HEK293T (cell line): Measurements from ENCODE around the gene SLX4IP.

Experiments
- CTCF ChIA-PET: fragments of 350-600 bp; formaldehyde crosslinking; extraction: SDS; loops from one replicate; lab custom pipeline; 2021; ENCODE audit warnings: antibody characterized with exemption, inconsistent platforms; lab: Yijun Ruan, JAX
- POLR2A ChIA-PET: fragments of 350-600 bp; formaldehyde crosslinking; extraction: SDS; loops from one replicate; lab custom pipeline; 2020; ENCODE audit warnings: antibody characterized with exemption, inconsistent platforms; lab: Yijun Ruan, JAX
- DNase-seq: peaks from one replicate; pipeline ENCODE4 v3.0.0; 2012; ENCODE audit warnings: mixed read lengths; ENCODE audit errors: extremely low spot score
- ARNT ChIP-seq: fragments of 450-650 bp; IDR thresholded peaks from 2 replicates; pipeline ENCODE4 v1.6.1; 2017; ENCODE audit warnings: mild to moderate bottlenecking
- BHLHE40 ChIP-seq: fragments of 450-650 bp; IDR thresholded peaks from 2 replicates; pipeline ENCODE4 v1.6.1; 2016; ENCODE audit warnings: mild to moderate bottlenecking, moderate library complexity, borderline replicate concordance
- CTBP1 ChIP-seq: fragments of 450-650 bp; IDR thresholded peaks from 2 replicates; pipeline ENCODE4 v1.6.1; 2016; ENCODE audit warnings: borderline replicate concordance
- ELF4 ChIP-seq: fragments of 450-650 bp; IDR thresholded peaks from 2 replicates; pipeline ENCODE4 v1.6.1; 2017; ENCODE audit warnings: antibody characterized with exemption
- FOXA1 ChIP-seq: fragments of 450-650 bp; IDR thresholded peaks from 2 replicates; pipeline ENCODE4 v1.6.1; 2016; ENCODE audit warnings: mild to moderate bottlenecking
- FOXK2 ChIP-seq: fragments of 450-650 bp; IDR thresholded peaks from 2 replicates; pipeline ENCODE4 v1.6.1; 2016; ENCODE audit warnings: mild to moderate bottlenecking
- FOXM1 ChIP-seq: fragments of 450-650 bp; IDR thresholded peaks from 2 replicates; pipeline ENCODE4 v1.6.1; 2017; ENCODE audit warnings: mild to moderate bottlenecking, borderline replicate concordance
- HDGF ChIP-seq: fragments of 450-650 bp; IDR thresholded peaks from 2 replicates; pipeline ENCODE4 v1.6.1; 2017; ENCODE audit warnings: antibody characterized with exemption, borderline replicate concordance
- L3MBTL2 ChIP-seq: fragments of 450-650 bp; conservative IDR thresholded peaks from 2 replicates; pipeline ENCODE4 v1.6.1; 2016; ENCODE audit warnings: mild to moderate bottlenecking
- LEF1 ChIP-seq: fragments of 450-650 bp; IDR thresholded peaks from 2 replicates; pipeline ENCODE4 v1.6.1; 2017; ENCODE audit warnings: mild to moderate bottlenecking, borderline replicate concordance
- NFRKB ChIP-seq: fragments of 450-650 bp; IDR thresholded peaks from 2 replicates; pipeline ENCODE4 v1.6.1; 2016; ENCODE audit warnings: mild to moderate bottlenecking, moderate library complexity
- SP1 ChIP-seq: fragments of 450-650 bp; IDR thresholded peaks from 2 replicates; pipeline ENCODE4 v1.6.1; 2017
- SUZ12 ChIP-seq: fragments of 450-650 bp; IDR thresholded peaks from 2 replicates; pipeline ENCODE4 v1.6.1; 2016; ENCODE audit warnings: mild to moderate bottlenecking
- TARDBP ChIP-seq: fragments of 450-650 bp; IDR thresholded peaks from 2 replicates; pipeline ENCODE4 v1.6.1; 2016
- ZNF384 ChIP-seq: fragments of 450-650 bp; IDR thresholded peaks from 2 replicates; pipeline ENCODE4 v1.6.1; 2016
- TF ChIP-seq, protein P1 (sequence below): fragments of 450-650 bp; IDR thresholded peaks from 2 replicates; pipeline ENCODE4 v1.6.1; 2016

The SLX4IP gene

DNA sequence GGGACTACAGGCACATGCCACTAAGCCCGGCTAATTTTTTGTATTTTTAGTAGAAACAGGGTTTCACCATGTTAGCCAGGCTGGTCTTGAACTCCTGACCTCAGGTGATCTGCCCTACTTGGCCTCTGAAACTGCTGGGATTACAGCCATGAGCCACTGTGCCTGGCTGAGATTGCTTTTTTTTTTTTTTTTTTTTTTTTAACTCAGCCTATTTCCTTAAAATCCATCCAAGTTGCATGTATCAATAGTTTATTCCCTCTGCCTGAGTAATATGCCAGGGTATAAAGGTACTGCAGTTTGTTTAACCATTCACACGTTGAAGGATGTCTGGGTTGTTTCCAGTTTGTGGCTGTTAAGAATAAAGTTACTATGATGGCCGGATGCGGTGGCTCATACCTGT, 10.7 kb downstream of the SLX4IP start:
- TF ChIP-seq FOXA1 (no peak), SP1 (no peak), ELF4 (no peak), TARDBP (no peak), BHLHE40 (no peak), ZNF384 (no peak)
- CTCF ChIA-PET, result no interaction called here
- POLR2A ChIA-PET, result no interaction called here
- no peak for DNase-seq

DNA sequence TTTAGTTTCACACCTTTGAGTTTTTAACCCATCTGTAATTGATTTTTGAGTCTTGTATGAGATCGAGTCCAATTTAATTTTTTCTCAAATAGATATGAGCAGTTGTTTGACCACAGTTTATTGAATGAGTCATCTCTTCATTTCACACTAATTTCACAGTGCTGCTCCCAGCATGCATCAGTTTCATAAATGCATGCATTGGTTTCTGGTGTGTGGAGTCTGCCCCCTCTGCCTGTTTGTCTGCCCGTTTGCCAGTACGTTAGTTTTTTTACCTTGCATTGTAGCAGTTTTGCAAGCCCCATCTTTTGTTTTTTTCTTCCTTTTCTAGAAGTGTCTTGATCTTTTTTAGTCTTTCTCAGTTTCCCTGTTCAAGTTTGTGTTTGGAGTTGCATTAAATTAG, 11.9 kb downstream of the SLX4IP start:
- CTCF ChIA-PET, result no interaction called here
- TF ChIP-seq FOXK2 (no peak), NFRKB (no peak), FOXA1 (no peak), SP1 (no peak), LEF1 (no peak), HDGF (no peak), BHLHE40 (no peak), TARDBP (no peak), CTBP1 (no peak), L3MBTL2 (no peak), ELF4 (no peak), ARNT (no peak), SUZ12 (no peak), FOXM1 (no peak), ZNF384 (no peak)
- TF ChIP-seq, protein P1, sequence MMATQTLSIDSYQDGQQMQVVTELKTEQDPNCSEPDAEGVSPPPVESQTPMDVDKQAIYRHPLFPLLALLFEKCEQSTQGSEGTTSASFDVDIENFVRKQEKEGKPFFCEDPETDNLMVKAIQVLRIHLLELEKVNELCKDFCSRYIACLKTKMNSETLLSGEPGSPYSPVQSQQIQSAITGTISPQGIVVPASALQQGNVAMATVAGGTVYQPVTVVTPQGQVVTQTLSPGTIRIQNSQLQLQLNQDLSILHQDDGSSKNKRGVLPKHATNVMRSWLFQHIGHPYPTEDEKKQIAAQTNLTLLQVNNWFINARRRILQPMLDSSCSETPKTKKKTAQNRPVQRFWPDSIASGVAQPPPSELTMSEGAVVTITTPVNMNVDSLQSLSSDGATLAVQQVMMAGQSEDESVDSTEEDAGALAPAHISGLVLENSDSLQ, result no peak
- POLR2A ChIA-PET, result no interaction called here
- peak; percentile 38 for DNase-seq

DNA sequence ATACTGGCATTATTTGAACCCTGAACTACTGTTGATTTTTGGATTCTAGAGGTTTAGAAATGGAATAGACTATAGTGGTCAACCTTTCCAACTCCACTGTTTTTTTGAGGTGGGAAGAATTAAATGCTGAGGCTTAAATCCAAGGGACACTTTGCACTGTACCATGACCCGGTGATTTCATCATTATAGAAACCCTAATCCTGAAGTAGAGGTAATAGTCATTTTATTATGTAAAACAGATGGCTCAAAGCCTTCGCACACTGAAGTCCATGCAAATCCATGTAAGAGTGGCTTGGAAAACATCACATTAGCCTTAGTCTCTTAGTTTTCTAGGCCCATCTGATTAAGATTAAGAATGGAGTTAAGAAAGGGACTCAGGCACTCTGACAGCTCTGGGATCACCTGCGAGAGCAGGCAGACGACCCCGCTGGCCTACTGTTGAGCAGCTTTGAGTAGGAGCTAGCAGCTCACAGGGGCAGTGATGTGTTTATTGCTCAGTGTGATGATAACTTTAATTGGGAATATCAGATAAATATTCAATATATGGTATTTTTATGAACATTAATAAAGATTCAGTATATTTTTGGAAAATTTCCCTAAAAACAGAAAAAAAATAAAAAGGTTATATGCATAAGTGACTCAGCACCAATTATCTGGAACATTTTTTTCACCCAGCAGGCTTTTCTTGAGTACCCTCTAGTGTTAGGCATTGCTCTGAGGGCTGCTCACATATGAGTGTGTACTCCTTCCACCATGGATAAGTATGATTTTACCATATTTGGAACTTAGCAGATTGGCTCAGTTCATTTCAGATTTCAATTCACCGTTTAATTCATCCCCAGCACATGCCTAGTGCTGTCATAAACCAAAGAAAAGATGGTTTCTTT, 13.4 kb downstream of the SLX4IP start:
- ChIA-PET POLR2A (interaction anchor here (1.4 kb wide), 1 partner anchor 15 kb away, joined by 4 read pairs; the partner anchor contains the start of gene MKKS), CTCF (no interaction called here)
- no peak for DNase-seq
- no peak for TF ChIP-seq ZNF384
- TF ChIP-seq FOXK2, result no peak
- no peak for TF ChIP-seq CTBP1
- TF ChIP-seq ARNT, result no peak
- no peak for TF ChIP-seq L3MBTL2
- no peak for TF ChIP-seq FOXA1
- TF ChIP-seq NFRKB, result no peak
- no peak for TF ChIP-seq SP1
- no peak for TF ChIP-seq HDGF
- no peak for TF ChIP-seq ELF4
- no peak for TF ChIP-seq BHLHE40
- no peak for TF ChIP-seq FOXM1
- TF ChIP-seq, protein P1, result no peak
- no peak for TF ChIP-seq LEF1

DNA sequence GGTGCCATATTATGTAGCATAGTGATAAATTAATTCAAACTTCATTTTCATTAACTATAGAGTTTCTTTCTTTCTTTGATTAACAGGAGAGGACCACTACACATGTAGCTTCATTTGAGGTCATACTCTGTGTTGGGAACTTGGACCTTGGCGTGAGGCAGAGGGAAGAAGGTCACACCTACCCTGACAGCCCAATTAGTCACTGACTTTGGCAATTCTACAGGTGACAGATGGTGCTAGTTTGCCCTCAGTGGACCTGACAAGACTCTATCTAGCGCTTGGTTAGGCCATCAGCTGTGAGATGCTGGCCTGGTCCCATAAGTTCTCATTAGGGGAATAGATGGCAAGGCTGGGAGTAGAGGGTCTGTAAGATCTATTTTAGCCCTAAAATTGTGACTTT, 14.2 kb downstream of the SLX4IP start:
- ChIA-PET CTCF (no interaction called here), POLR2A (no interaction called here)
- TF ChIP-seq FOXK2 (no peak), ARNT (no peak), ZNF384 (no peak), SUZ12 (no peak)
- TF ChIP-seq, protein P1, result no peak
- no peak for DNase-seq

DNA sequence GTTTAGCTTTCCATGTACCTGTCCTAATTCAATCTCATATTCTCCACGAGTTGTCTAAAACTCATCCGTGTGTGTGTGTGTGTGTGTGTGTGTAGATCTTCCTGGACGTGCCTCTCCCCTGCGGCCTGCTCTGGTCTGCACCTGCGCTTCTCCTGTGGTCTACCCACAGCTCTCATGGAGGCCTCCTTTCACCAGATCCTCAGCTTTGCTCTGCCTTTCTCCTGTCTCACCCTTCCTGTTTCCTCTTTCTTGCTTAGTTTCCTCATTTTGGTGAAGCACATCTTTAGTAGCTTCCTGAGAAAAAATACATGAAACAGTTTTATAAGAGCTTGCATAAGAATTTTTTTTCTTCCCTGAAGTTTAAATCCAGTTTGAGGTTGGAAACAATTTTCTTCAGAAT, 18.1 kb downstream of the SLX4IP start:
- CTCF ChIA-PET, result interaction anchor here (0.6 kb wide), 3 partner anchors 15 to 19 kb away, joined by 3 read pairs; no protein-coding TSS in a partner anchor
- TF ChIP-seq HDGF (no peak), FOXM1 (no peak), ELF4 (no peak), FOXA1 (no peak), CTBP1 (no peak), ARNT (no peak), L3MBTL2 (no peak), SUZ12 (no peak), BHLHE40 (no peak), LEF1 (no peak), NFRKB (no peak), TARDBP (no peak), FOXK2 (no peak), SP1 (no peak), ZNF384 (no peak)
- TF ChIP-seq, protein P1, result no peak
- no peak for DNase-seq
- POLR2A ChIA-PET, result interaction anchor here (2.1 kb wide), 1 partner anchor 19 kb away, joined by 8 read pairs; the partner anchor contains the start of genes MKKS and SLX4IP
